NCI-H82 treated with DMSO at 0.1 percent for 48 hours (cell line): ENCODE data around the gene LUC7L.
"Not testable (repeated sequence)": the region's sequence is repeated elsewhere in the genome, so short reads cannot be mapped to it uniquely, and the experiment has no call there.

Experiments used
- DNase-seq: peaks from one replicate; lab custom pipeline; 2025; ENCODE audit not compliant: unreplicated experiment; lab: John Stamatoyannopoulos, UW

LUC7L gene

DNA sequence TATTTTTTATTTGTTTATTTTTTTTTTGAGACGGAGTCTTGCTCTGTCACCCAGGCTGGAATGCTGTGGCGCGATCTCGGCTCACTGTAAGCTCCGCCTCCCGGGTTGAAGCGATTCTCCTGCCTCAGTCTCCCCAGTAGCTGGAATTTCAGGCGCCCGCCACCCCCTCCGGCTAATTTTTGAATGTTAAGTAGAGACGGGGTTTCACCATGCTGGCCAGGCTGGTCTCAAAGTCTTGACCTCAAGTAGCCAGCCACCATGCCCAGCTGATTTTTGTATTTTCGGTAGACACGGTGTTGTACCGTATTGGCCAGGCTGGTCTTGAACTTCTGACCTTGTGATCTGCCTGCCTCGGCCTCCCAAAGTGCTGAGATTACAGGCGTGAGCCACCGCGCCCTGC lies 1.1 kb upstream of the LUC7L start:
- DNase-seq = not testable (repeated sequence)

DNA sequence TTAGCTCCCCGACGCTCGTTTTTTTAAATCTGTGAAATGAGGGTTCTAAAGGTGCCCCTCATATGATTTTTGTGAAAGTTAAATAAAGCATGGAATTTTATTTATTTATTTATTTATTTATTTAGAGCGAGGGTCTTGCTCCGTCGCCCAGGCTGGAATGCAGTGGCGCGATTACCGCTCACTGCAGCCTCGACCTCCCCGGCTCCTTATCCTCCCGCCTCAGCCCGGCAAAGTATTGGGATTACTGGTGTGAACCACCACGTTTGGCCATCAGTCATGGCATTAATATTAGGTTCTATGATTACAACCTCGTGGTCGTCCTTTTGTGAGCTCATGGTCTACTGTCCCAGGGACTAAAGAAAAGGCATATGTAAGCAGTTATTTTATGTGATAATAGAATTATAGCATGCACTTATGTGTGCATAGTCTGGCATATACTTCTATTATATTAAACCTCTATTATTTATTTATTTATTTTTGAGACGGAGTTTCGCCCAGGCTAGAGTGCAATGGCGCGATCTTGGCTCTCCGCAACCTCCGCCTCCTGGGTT lies 557 bp upstream of the LUC7L start:
- no peak for DNase-seq

- no peak for DNase-seq
Measured at GRCh38 chr16:228151-228851, 948 bp downstream of the LUC7L start.

GRCh38 chr16:220021-220420 lies 9.2 kb downstream of the LUC7L start:
- DNase-seq = no peak

- DNase-seq = no peak
Measured at GRCh38 chr16:212999-213398, 16.2 kb downstream of the LUC7L start.

- DNase-seq = not testable (repeated sequence)
Measured at GRCh38 chr16:211631-212180, 17.5 kb downstream of the LUC7L start.

GRCh38 chr16:209359-209758 lies 19.9 kb downstream of the LUC7L start:
- DNase-seq = not testable (repeated sequence)

DNA sequence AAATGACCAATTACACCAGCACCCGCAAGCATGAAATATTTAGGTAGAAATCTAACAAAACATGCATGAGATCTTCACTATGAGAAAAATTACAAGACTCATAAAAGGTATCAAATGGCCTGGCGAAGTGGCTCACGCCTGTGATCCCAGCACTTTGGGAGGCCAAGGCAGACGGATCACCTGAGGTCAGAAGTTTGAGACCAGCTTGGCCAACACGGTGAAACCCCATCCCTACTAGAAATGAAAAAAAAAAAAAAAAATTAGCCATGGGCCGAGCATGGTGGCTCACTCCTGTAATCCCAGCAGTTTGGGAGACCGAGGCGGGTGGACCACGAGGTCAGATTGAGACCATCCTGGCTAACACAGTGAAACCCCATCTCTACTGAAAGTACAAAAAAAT lies 25.2 kb downstream of the LUC7L start:
- not testable (repeated sequence) for DNase-seq

GRCh38 chr16:203246-203645 lies 26.0 kb downstream of the LUC7L start:
- DNase-seq = no peak

DNA sequence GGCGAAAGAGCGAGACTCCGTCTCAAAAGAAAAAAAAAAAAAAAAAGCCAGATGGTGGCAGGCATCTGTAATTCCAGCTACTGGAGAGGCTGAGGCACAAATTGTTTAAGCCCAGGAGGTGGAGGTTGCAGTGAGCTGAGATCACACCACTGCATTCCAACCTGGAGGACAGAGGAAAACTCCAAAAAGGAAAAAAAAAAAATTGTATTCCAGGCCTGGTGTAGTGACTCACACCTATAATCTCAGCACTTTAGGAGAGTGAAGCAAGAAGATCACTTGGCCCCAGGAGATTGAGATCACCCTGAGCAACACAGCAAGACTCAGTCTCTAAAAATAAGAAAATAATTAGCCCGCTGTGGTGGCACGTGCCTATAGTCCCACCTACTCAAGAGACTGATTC lies 28.9 kb downstream of the LUC7L start:
- DNase-seq = no peak

DNA sequence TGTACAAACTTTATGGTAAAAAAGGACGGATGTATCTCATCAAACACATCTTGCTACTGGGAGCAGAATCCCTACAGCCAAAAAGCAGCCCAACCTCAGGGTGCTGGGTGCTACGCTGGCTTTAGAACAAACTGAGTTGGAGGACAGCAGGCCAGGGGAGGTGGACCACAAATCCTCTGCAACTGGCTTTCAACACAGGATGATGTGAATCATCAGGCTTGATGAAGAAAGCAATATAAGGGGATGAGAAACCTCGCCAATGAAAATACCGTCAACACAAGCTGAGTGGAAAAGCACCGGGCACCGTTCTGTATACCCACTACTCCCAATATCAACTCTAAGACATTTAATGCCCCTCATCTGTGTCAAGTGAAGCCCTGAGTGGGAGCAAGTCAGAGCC lies 34.7 kb downstream of the LUC7L start:
- DNase-seq = no peak

DNA sequence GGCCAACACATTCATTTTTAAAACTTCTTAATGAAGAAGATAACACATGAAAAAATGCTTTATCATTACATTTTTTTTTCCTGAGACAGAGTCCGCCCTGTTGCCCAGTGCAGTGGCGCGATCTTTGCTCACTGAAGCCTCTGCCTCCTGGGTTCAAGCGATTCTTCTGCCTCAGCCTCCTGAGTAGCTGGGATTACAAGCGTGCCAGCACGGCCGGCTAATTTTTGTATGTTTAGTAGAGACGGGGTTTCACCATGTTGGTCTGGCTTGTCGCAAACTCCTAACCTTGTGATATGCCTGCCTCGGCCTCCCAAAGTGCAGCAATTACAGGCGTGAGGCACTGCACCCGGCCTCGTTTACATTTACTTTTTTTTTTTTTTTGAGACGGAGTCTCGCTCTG lies 35.8 kb downstream of the LUC7L start:
- no peak for DNase-seq

DNA sequence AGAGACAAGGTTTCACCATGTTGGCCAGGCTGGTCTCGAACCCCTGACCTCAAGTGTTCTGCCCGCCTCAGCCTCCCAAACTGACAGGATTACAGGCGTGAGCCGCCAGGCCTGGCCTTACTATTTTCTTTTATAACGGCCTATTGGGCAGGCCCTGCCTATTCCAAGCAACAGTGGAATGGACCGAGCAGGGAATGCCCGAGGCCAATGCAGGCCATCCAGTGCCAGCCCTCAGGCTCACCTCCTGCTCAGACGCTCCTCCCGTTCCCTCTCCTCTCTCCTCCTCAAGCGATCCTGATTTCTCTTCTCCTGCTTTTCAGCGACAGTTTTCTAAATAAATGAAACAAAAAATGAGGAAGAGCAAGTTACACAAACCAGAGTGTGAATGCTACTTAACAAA lies 36.6 kb downstream of the LUC7L start:
- DNase-seq = no peak

GRCh38 chr16:191831-192230 lies 37.4 kb downstream of the LUC7L start:
- DNase-seq = no peak

GRCh38 chr16:189604-190186 lies 39.6 kb downstream of the LUC7L start:
- DNase-seq = no peak

GRCh38 chr16:188674-189073 lies 40.6 kb downstream of the LUC7L start:
- no peak for DNase-seq

DNA sequence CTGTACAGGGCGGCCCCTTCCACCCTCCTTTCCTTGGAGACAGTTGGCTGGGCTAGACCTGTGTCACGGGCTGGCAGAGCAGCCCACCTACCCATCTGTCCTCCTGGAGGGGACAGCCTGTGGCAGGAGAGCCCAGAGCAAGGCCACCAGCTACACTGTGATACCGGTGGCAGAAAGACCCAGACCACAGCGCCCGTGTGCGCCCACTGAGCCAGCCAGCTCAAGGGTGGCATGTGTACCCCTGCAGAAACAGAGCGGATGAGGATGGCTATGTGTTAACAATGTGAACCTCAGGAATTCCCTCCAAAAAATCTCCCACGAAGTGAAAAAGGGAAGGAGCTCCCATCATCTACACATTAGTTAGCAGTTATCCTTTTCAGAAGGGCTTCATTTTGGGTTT lies 41.9 kb downstream of the LUC7L start:
- DNase-seq = no peak

- DNase-seq = no peak
Measured at GRCh38 chr16:185691-186090, 43.6 kb downstream of the LUC7L start.

DNA sequence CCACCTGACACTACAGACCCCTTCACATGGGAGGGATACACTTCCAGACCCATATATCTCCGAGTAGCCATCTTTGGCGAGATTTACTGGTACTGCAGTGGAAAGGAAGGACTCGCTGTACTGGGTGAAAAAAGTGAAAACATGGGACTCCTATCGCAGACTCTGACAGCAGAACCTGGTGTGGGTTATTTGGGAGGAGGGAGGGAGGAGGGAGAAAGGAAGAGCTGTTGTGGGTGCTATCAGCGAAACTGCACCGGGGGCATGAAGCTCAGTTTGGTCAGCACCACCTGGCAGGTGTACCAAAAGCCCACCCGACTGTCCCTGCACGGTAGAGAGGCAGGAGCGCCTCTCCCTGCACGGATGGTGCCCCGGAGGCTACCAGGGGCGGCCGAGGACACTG lies 44.0 kb downstream of the LUC7L start:
- DNase-seq = no peak

DNA sequence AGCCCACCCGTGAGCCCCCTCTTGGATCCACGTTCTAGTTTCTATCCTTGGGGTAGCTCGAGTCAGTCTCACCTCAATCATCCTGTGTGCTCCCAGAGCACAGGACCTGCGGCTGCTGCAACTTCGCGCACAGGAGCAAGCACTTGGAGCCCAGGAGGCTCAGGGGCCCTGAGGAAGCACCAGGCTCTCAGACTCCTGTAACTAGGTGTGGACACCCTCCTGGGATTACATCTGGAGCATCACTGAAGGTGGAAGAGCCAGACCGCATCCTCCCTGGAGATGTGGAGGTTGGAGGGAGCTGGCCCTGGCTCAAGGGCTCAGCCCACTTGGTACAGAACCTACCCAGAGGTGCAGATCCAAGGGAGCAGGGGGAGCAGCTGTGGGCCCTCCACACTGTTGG lies 46.2 kb downstream of the LUC7L start:
- no peak for DNase-seq

GRCh38 chr16:181565-182021 lies 47.7 kb downstream of the LUC7L start:
- DNase-seq = no peak
